Astrocyte of the spinal cord (primary cell): ENCODE measurements around the gene TMEM185B.

Source experiments
- DNase-seq: peaks from one replicate; pipeline ENCODE4 v3.0.0; 2011; ENCODE audit warnings: low read depth, low spot score
- H3K4me3 ChIP-seq: 2 replicates; pipeline ENCODE4 v1.5.1; 2011; ENCODE audit warnings: low read depth, mild to moderate bottlenecking, low read length, moderate library complexity
- in situ Hi-C: cut with HindIII; loops from 2 replicates; pipeline ENCODE4 v1.10.0; 2017; ENCODE audit warnings: low sequenced_read_pairs
- TF ChIP-seq, protein P1 (sequence below): IDR thresholded peaks from 2 replicates; pipeline ENCODE4 v1.5.1; 2012; ENCODE audit warnings: low read depth, mild to moderate bottlenecking, low read length, inconsistent platforms

The TMEM185B gene

GRCh38 chr2:120223034-120223912 lies at the start of gene TMEM185B:
TSS of gene TMEM185B (minus strand) at chr2:120223400. CDS start at chr2:120222976, 424 bp downstream.
- TF ChIP-seq, protein P1, sequence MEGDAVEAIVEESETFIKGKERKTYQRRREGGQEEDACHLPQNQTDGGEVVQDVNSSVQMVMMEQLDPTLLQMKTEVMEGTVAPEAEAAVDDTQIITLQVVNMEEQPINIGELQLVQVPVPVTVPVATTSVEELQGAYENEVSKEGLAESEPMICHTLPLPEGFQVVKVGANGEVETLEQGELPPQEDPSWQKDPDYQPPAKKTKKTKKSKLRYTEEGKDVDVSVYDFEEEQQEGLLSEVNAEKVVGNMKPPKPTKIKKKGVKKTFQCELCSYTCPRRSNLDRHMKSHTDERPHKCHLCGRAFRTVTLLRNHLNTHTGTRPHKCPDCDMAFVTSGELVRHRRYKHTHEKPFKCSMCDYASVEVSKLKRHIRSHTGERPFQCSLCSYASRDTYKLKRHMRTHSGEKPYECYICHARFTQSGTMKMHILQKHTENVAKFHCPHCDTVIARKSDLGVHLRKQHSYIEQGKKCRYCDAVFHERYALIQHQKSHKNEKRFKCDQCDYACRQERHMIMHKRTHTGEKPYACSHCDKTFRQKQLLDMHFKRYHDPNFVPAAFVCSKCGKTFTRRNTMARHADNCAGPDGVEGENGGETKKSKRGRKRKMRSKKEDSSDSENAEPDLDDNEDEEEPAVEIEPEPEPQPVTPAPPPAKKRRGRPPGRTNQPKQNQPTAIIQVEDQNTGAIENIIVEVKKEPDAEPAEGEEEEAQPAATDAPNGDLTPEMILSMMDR: peak; percentile 32
- DNase-seq: peak; percentile 86
- in situ Hi-C loops: no loop called here
- H3K4me3 ChIP-seq: peak within 1 kb of the TSS; percentile 52

DNA sequence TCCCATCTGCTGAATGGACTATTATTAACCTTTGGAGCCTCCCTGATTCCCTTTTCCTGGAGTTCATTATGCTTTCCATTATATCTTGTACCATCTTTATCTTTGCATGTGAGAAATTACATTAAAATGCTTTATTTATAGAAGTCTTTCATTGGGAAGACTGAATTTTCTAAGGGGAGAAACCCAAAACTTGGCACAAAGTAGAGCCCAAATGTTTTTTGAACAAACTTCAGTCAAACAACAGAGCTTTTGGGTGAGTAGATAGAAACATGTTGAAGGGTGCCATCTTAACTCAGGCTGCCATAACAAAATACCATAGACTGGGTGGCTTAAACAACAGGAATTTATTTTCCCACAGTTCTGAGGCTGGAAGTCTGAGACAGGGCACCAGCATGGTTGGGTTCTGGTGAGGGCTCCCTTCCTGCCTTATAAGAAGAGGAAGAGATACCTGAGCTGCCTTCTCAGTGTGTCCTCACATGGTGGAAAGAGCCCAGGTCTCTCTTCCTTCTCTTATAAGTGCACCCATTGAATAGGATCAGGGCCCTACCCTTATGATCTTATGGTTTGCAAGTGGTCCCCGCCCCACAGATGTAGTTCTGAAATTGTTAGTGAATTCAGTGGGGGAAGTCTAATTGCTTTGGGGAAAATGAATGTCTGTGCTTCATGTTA lies 48.6 kb upstream of the TMEM185B start:
- TF ChIP-seq, protein P1: no peak
- no peak overlapping the region for H3K4me3 ChIP-seq
- no peak for DNase-seq
- in situ Hi-C loops: no loop called here

DNA sequence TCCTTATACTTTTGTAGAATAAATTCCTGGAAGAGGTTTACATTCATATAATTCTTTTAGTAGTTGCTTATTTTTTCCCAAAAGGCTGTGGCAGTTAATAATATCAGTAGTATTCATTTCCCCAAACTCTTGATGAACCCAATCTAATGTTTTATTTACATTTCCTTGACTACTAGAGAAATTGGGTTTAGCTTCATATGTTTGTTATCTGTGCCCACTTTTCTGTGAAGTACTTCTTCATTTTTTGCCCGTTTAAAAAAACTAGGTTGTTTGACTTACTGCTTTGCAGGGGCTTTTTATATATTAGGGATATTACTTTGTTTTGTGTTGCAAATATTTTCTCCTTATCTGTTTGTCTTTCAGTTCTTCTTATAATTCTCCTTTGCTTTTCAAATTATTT lies 46.6 kb upstream of the TMEM185B start:
- no peak for DNase-seq
- H3K4me3 ChIP-seq: no peak overlapping the region
- in situ Hi-C loops: no loop called here
- TF ChIP-seq, protein P1: no peak

- TF ChIP-seq, protein P1: no peak
- in situ Hi-C loops: no loop called here
- H3K4me3 ChIP-seq: no peak overlapping the region
- no peak for DNase-seq
Observed at GRCh38 chr2:120269076-120269744, 46.0 kb upstream of the TMEM185B start.

DNA sequence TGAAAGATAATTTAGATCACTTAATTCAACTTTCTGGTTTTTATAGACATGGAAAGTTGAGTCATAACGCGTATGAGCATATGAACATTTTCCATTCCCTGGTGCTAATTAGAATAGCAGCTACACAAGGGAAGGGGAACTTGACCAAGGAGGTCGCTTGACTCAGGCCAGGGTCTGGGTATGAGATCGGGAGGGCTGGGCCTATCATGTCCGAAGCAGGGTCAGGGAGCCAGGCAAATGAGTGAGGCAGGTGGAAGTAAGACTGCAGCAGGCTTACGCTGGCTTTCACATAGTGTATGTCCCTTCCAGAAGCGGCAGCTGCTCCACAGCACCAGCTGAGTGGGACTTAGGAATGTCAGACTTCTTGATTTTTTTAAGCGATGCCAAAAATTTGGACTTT lies 44.1 kb upstream of the TMEM185B start:
- H3K4me3 ChIP-seq: no peak overlapping the region
- in situ Hi-C loops: no loop called here
- DNase-seq: no peak
- TF ChIP-seq, protein P1: no peak

- DNase-seq: no peak
- TF ChIP-seq, protein P1: no peak
- no peak overlapping the region for H3K4me3 ChIP-seq
- in situ Hi-C loops: no loop called here
Observed at GRCh38 chr2:120265006-120265405, 41.8 kb upstream of the TMEM185B start.
